ENCODE results near the gene RPS27A.
"Not testable (repeated sequence)": the region's sequence is repeated elsewhere in the genome, so short reads cannot be mapped to it uniquely, and the experiment has no call there.

The RPS27A gene

GRCh38 chr2:55232084-55232862 is at the start of gene RPS27A, which contains the start of gene CLHC1:
Gene RPS27A, plus strand, starts transcription at chr2:55232688. Its CDS starts 137 bp downstream, at chr2:55232825.
Gene CLHC1, minus strand, starts transcription at chr2:55232293. Its CDS starts 9,882 bp downstream, at chr2:55222411.
- DNase-seq = peak; percentile 99

DNA sequence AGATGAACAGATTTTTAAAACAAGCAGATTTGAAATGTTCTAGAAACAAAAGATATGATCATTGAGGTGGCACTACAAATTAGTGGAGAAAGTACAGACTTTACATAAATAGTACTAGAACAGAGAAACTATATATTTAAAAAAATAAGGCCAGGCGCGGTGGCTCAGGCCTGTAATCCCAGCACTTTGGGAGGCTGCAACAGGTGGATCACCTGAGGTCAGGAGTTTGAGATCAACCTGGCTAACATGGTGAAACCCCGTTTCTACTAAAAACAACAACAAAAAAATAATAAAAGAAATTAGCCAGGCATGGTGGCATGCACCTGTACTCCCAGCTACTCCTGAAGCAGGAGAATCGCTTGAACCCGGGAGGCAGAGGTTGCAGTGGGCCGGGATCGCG is 45.7 kb upstream of the RPS27A start:
- not testable (repeated sequence) for DNase-seq

GRCh38 chr2:55191888-55192287 is 40.6 kb upstream of the RPS27A start:
- not testable (repeated sequence) for DNase-seq

DNA sequence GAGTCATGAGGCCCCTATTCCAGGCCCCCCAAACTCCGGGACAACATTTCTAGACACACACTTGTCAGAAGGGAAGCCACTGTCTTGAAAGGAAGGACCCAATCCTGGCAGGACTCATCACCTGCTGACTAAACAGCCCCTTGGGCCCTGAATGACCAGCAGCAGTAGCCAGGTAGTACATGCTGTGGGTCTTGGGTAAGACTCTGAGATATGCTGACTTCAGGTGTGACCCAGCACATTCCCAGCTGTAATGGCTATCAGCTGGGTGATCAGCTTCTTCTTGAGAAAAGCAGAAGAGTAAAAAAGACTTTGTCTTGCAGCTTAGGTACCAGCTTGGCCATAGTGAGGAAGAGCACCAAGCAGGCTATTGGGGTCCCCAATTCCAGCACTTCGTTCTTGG is 36.0 kb upstream of the RPS27A start:
- DNase-seq = no peak

- DNase-seq = no peak
Observed at GRCh38 chr2:55200416-55200815, 32.1 kb upstream of the RPS27A start.

- DNase-seq = no peak
Observed at GRCh38 chr2:55204536-55204935, 28.0 kb upstream of the RPS27A start.

GRCh38 chr2:55204950-55205349 is 27.5 kb upstream of the RPS27A start:
- DNase-seq = no peak

DNA sequence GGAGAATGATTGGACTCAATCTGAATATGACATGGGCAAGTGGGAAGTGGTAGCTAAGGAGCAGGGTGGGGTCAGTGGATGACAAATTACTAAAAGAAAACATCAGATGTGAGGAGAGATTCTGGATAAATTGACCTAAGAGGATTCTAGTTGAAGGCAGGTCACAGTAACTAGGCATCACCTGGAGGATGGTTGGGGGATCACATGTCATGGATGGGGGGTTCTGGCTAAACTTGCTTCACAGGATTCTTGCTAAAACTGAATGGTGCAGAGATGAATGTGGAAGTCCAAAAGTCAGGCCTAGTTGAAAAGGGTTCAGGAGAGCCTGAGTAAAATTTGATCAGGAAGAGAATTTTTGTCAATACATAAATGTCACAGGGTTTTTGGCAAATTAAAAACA is 18.7 kb upstream of the RPS27A start:
- no peak for DNase-seq

- peak; percentile 50 for DNase-seq
Observed at GRCh38 chr2:55223958-55224760, 8.3 kb upstream of the RPS27A start.

- DNase-seq = no peak
Observed at GRCh38 chr2:55224761-55225261, 7.7 kb upstream of the RPS27A start.

DNA sequence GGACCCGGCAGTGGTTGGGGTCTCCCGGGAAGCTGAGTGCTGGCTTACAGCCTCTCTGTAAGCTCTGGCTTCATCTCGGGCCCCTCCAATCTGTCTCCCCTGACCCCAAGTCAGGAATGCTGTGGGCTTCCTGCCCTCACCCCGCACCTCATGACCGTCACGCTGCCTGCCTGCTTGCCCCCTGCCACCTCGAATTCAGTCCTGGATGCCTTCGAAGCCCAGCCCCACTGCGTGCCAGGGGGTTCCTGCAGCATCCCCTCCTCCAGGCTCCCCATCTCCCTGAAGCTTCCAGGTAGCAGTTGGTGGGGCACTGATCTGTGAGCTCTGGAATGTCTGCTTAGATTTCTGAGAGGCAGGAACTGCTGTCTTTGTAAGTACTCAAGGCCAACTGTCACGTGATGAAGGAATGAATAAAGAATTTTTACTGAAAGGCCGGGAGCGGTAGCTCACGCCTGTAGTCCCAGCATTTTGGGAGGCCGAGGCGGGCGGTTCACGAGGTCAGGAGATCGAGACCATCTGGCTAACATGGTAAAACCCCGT is 6.9 kb upstream of the RPS27A start:
- no peak for DNase-seq

DNA sequence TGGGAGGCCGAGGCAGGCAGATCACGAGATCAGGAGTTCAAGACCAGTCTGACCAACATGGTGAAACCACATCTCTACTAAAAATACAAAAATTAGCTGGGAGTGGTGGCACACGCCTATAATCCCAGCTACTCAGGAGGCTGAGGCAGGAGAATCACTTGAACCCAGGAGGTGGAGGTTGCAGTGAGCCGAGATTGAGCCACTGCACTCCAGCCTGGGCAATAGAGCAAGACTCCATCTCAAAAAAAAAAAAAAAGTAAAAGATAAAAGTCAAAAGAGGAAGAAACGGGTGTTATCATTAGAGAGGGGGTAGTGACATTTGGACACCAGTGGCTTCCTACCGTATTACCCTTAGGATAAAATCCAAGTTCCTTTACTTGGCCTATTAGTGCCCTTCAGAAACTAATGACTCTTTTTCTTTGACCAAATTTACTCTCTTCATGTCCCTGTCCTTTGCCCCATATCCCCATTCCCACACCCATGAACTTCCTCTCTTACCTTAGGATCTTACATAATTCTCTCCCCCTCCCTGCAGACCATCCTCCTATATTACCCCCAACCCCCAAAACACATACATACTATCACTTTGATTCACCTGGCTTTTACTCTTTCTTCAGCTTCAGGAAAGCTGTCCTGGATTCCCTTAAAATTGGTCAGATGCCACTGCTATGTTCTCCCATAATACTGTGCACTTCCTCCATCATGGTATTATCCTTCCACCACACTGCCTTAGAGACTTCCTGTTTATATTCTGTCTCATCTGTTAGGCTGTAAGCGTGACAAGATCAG is 4.9 kb upstream of the RPS27A start:
- DNase-seq = not testable (repeated sequence)

- no peak for DNase-seq
Observed at GRCh38 chr2:55228226-55228563, 4.3 kb upstream of the RPS27A start.

GRCh38 chr2:55229221-55229620 is 3.3 kb upstream of the RPS27A start:
- DNase-seq = no peak

DNA sequence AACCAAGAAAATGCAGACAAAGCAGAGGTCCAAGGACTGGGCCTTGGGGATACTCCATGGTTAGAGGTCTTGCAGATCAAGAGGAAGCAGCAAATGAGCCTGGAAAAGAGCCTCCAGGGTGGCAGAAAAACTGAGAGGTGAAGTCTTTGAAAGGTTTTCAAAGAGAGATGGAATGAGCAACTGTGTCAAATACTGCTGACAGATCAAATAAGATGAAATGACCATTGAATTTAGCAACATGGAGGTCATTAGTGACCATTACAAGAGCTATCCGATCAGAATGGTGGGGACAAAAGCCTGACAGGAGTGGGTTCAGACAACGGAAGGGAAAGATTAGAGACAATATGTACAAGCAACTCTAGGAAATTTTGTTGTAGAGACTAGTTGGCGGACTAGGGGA is 1.9 kb upstream of the RPS27A start:
- DNase-seq = no peak

GRCh38 chr2:55231546-55232083 is 873 bp upstream of the RPS27A start:
- DNase-seq = no peak

- no peak for DNase-seq
Observed at GRCh38 chr2:55232863-55233657, 572 bp downstream of the RPS27A start.

DNA sequence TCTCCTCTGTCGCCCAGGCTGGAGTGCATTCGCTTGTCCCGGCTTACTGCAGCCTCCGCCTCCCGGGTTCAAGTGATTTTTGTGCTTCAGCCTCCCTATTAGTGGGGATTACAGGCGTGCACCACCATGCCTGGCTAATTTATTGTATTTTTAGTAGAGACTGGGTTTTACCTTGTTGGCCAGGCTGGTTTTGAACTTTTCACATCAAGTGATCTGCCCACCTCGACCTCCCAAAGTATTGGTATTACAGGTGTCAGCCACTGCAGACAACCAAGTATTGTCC is 1.1 kb downstream of the RPS27A start:
- DNase-seq = no peak

DNA sequence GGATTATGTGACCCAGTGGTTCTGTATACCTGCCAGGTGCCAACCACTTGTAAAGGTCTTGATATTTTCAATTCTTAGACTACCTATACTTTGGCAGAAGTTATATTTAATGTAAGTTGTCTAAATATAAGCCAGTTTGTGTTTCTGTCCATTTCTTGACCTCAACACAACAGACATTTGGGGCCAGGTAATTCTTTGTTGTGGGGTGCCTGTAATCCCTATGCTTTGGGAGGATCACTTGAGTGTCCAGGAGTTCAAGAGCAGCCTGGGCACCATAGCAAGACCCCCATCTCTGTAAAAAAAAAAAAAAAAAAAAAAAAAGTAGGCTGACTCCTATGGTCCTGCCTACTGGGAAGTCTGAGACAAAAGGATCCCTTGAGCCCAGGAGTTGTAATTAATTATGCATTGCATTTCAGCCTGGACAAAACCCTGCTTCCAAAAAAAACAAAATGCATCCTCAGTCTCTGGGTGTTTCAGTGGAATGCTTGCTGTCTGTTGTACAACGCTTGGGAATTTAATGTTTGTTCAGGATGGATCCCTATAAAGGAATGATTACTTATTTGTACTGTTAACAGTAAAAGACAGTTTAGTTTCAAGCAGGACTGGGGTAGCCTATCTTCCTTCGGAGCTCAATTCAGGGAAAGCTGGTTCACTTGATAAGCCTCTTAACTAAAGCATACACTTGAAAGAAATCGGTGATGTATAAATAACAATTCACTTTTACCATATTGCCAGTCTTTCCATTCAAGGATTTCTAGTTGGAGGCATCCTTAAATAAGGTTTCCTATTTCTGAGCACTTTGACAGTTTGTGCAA is 3.4 kb downstream of the RPS27A start:
- DNase-seq = no peak

GRCh38 chr2:55236992-55237543 is 4.6 kb downstream of the RPS27A start:
- DNase-seq = no peak

All from retina (tissue), 1 donor.